ENCODE data around the gene WWOX. TPM values are rescaled to one million over a fixed set of nuclear protein-coding genes. Genes with fewer than 3 reads are reported as not detected.

WWOX gene
- total RNA-seq, 1 experiment from 2014 or later, result 35.6 TPM

DNA sequence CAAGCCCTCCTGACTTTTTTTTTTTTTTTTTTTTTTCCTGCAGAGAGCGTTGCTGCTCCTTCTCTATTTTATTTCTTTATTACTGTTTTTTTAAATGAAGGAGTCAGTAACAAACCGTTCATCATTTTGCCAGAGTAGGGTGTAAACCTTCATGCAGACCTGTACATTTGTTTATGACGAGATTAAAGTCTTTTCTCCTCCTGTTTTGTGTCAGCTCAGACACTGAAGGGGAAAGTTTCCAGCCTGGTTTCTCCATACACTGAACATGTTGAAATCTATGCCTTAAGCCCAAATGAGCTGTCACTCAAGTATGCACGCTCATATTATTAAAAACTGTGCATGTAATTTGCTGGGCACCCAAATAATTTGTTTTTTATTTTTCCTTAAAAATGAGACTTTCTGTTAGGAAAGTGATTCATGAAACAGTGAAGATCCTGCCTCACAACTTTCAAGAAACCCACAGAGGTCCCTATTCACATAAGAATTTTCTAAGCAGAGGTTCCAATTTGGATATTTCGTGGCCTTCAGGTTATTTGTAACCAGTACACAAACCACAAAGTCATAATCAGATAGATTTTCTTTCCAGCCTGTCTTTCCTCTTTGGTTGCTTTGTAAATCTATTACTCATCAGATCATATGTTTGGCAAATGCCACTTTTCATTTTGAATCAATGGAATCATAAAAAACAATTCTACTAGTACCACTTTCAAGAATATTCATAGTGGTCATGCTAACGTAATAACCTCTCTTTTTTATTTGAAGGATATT is 800.8 kb downstream of the WWOX start:
- Histone ChIP-seq H3K9me3 (ENCODE audit: insufficient read depth, low read depth) (no peaks in the 10 kb centered on the region), H3K4me3 (no peak overlapping the region), H3K27me3 (ENCODE audit: insufficient read depth, low read depth) (no peaks in the 10 kb centered on the region), H3K79me2 (ENCODE audit: low read depth) (no peaks in the 10 kb centered on the region), H3F3A (ENCODE audit: insufficient read depth, low read depth) (no peaks in the 10 kb centered on the region), H2AFZ (no peak overlapping the region), H4K20me1 (ENCODE audit: insufficient read depth) (no peaks in the 10 kb centered on the region), H3K36me3 (ENCODE audit: low read depth) (no peaks in the 10 kb centered on the region), H3K27ac (no peak overlapping the region), H3K4me1 (replicated peaks; ENCODE audit: insufficient read depth) (no peaks in the 10 kb centered on the region), H3K9me2 (ENCODE audit: insufficient read depth) (no peaks in the 10 kb centered on the region), H3K4me2 (no peak overlapping the region)
- DNase-seq, result no peak
- ChIA-PET CTCF (no interaction called here), POLR2A (ENCODE audit: unreplicated experiment) (no interaction called here)
- no TSS peak for BruUV-seq (replicated peaks)
- intact Hi-C loops (cut with micrococcal nuclease; ENCODE audit: unreplicated experiment), result no loop called here
- no peak for TF ChIP-seq EZH2 (IDR thresholded peaks at IDR 0.05; ENCODE audit: low read depth)
- TF ChIP-seq, protein P1, sequence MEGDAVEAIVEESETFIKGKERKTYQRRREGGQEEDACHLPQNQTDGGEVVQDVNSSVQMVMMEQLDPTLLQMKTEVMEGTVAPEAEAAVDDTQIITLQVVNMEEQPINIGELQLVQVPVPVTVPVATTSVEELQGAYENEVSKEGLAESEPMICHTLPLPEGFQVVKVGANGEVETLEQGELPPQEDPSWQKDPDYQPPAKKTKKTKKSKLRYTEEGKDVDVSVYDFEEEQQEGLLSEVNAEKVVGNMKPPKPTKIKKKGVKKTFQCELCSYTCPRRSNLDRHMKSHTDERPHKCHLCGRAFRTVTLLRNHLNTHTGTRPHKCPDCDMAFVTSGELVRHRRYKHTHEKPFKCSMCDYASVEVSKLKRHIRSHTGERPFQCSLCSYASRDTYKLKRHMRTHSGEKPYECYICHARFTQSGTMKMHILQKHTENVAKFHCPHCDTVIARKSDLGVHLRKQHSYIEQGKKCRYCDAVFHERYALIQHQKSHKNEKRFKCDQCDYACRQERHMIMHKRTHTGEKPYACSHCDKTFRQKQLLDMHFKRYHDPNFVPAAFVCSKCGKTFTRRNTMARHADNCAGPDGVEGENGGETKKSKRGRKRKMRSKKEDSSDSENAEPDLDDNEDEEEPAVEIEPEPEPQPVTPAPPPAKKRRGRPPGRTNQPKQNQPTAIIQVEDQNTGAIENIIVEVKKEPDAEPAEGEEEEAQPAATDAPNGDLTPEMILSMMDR (conservative IDR thresholded peaks at IDR 0.05), result no peak

DNA sequence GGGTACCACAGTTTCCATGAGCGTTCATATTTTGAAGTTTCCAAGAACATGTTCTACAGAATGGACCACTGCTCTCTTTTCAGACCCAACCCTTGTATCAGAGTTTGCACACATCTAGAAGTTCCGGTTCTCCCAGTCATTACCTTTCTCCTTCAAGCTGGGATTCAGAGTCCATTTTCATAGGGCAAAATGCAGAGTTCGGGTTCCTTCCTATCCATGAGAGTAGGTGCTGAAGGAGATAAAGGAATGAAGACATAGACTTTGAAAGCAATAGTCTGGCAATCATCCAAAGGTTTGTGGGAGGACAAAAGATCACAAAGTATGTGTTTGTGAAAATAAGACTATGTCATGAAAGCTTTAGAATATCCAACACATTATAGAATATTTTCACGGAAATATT is 801.5 kb downstream of the WWOX start:
- H3K36me3 ChIP-seq (ENCODE audit: low read depth), result no peaks in the 10 kb centered on the region
- DNase-seq, result no peak
- no peaks in the 10 kb centered on the region for H4K20me1 ChIP-seq (ENCODE audit: insufficient read depth)
- no peaks in the 10 kb centered on the region for H3K79me2 ChIP-seq (ENCODE audit: low read depth)
- H3K4me2 ChIP-seq, result no peak overlapping the region
- no peak overlapping the region for H3K27ac ChIP-seq
- no peaks in the 10 kb centered on the region for H3K27me3 ChIP-seq (ENCODE audit: insufficient read depth, low read depth)
- H3K9me3 ChIP-seq (ENCODE audit: insufficient read depth, low read depth), result no peaks in the 10 kb centered on the region
- intact Hi-C loops (cut with micrococcal nuclease; ENCODE audit: unreplicated experiment), result no loop called here
- TF ChIP-seq, protein P1 (conservative IDR thresholded peaks at IDR 0.05), result no peak
- no peak for TF ChIP-seq EZH2 (IDR thresholded peaks at IDR 0.05; ENCODE audit: low read depth)
- no peaks in the 10 kb centered on the region for H3K9me2 ChIP-seq (ENCODE audit: insufficient read depth)
- no peak overlapping the region for H3K4me3 ChIP-seq
- H3F3A ChIP-seq (ENCODE audit: insufficient read depth, low read depth), result no peaks in the 10 kb centered on the region
- H3K4me1 ChIP-seq (replicated peaks; ENCODE audit: insufficient read depth), result no peaks in the 10 kb centered on the region
- no peak overlapping the region for H2AFZ ChIP-seq
- ChIA-PET POLR2A (ENCODE audit: unreplicated experiment) (no interaction called here), CTCF (no interaction called here)
- no TSS peak for BruUV-seq (replicated peaks)

DNA sequence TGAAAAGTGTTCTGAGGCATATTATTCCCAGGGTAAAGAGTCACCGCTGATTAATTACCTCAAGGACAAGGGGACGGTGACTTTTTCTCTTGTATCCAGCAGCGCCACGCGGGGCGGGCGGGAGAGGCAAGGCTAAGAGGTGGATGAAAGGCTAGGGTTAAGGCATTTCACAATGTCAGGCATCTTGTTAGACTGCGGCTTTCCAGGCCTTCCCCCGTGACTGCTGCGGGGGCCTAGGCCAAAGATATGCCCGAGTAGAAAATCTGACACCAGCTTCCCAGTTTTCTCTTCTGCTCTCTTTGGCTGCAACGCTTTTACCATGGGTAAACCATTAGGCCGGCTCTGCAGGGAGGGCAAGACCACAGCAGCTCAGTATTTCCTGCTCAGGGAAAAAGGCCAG is 802.9 kb downstream of the WWOX start:
- Histone ChIP-seq H3K79me2 (ENCODE audit: low read depth) (no peaks in the 10 kb centered on the region), H3K9me3 (ENCODE audit: insufficient read depth, low read depth) (no peaks in the 10 kb centered on the region), H3K27me3 (ENCODE audit: insufficient read depth, low read depth) (no peaks in the 10 kb centered on the region), H3K4me1 (replicated peaks; ENCODE audit: insufficient read depth) (no peaks in the 10 kb centered on the region), H2AFZ (no peak overlapping the region), H4K20me1 (ENCODE audit: insufficient read depth) (no peaks in the 10 kb centered on the region), H3F3A (ENCODE audit: insufficient read depth, low read depth) (no peaks in the 10 kb centered on the region), H3K4me3 (no peak overlapping the region), H3K9me2 (ENCODE audit: insufficient read depth) (no peaks in the 10 kb centered on the region), H3K4me2 (no peak overlapping the region), H3K27ac (no peak overlapping the region), H3K36me3 (ENCODE audit: low read depth) (no peaks in the 10 kb centered on the region)
- TF ChIP-seq, protein P1 (conservative IDR thresholded peaks at IDR 0.05), result no peak
- no peak for TF ChIP-seq EZH2 (IDR thresholded peaks at IDR 0.05; ENCODE audit: low read depth)
- ChIA-PET POLR2A (ENCODE audit: unreplicated experiment) (no interaction called here), CTCF (no interaction called here)
- intact Hi-C loops (cut with micrococcal nuclease; ENCODE audit: unreplicated experiment), result no loop called here
- no TSS peak for BruUV-seq (replicated peaks)
- DNase-seq, result no peak

All from PC-9 (cell line).